Ascending aorta (tissue), 2 donors: ENCODE measurements around the gene PACC1. TPM values are rescaled to one million over a fixed set of nuclear protein-coding genes. Genes with fewer than 3 reads are reported as not detected.

ENCODE experiments used
- DNase-seq, 2 donors: peaks; one replicate each; pipeline ENCODE4 v3.0.0-alpha.2; 2019; ENCODE audit warnings: low spot score in 2 of 2
- H3K27ac ChIP-seq, 2 donors: fragments of 200-600 bp; sonication (generic); one replicate each; pipeline ENCODE4 v1.5.1; 2016 to 2017; ENCODE audit warnings: mild to moderate bottlenecking in 1 of 2
- H3K27me3 ChIP-seq: fragments of 200-600 bp; sonication (generic); one replicate; pipeline ENCODE4 v1.5.1; 2017
- H3K36me3 ChIP-seq, 2 donors: fragments of 200-600 bp; sonication (generic); one replicate each; pipeline ENCODE4 v1.5.1; 2016
- H3K4me1 ChIP-seq, 2 donors: fragments of 200-600 bp; sonication (generic); one replicate each; pipeline ENCODE4 v1.5.1; 2016 to 2017; ENCODE audit warnings: mild to moderate bottlenecking in 1 of 2
- H3K4me3 ChIP-seq, 2 donors: fragments of 200-600 bp; sonication (generic); one replicate each; pipeline ENCODE4 v1.5.1; 2016 to 2017; ENCODE audit warnings: mild to moderate bottlenecking in 1 of 2
- H3K9me3 ChIP-seq, 2 donors: fragments of 200-600 bp; sonication (generic); one replicate each; pipeline ENCODE4 v1.5.1; 2016
- intact Hi-C: fragments of 100-400 bp; cut with DNase I; formaldehyde crosslinking; loops from one replicate; pipeline ENCODE4 v1.15.1; 2023
- total RNA-seq: library from RNA; depleted of rRNA; stranded (reverse); fragments of >200 nt; gene quantifications from one replicate; pipeline ENCODE4 v1.1.0, GENCODE V29; 2016
- TF ChIP-seq, protein P1 (sequence below), 3 experiments: fragments of 200-600 bp in 2 of 3; fragments of 450-650 bp in 1 of 3; sonication (generic) in 2 of 3; IDR thresholded peaks; one replicate each; pipeline ENCODE4 v1.5.1; 2016 to 2019; ENCODE audit warnings: antibody characterized with exemption in 3 of 3, mild to moderate bottlenecking in 1 of 3, moderate library complexity in 1 of 3

The PACC1 gene
- total RNA-seq, 1 donor from 2014 or later, result 0.85 TPM

DNA sequence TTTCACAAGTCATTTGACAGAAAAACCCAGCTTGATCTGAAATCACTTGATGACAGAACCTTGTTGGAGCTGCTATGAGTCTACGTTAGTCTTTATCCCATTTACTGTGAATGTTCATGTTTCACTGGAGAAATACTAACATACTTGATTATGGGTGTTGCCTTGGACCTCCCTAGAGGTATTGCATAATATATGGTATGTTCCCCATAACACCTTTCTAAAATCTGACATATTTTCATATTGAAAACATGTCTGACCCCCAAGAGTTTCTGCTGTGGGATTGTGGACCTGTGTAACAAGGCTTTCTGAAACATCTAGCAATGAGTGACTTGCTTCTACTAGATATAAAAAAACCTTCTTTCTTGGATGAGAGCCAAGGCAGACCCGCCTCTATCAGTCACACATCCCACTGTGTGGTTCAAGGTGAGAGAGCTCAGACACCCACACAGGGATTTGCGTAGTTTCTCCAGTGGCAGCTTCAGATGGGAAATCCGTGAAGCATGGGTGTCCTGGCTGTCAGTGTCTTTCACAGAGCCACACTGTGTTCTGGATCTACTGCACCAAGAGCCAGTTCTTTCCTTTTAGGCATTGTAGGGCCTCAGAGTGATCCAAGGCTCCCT lies 22.6 kb upstream of the PACC1 start:
- DNase-seq, result no peak
- intact Hi-C loops, result no loop called here
- TF ChIP-seq, protein P1, sequence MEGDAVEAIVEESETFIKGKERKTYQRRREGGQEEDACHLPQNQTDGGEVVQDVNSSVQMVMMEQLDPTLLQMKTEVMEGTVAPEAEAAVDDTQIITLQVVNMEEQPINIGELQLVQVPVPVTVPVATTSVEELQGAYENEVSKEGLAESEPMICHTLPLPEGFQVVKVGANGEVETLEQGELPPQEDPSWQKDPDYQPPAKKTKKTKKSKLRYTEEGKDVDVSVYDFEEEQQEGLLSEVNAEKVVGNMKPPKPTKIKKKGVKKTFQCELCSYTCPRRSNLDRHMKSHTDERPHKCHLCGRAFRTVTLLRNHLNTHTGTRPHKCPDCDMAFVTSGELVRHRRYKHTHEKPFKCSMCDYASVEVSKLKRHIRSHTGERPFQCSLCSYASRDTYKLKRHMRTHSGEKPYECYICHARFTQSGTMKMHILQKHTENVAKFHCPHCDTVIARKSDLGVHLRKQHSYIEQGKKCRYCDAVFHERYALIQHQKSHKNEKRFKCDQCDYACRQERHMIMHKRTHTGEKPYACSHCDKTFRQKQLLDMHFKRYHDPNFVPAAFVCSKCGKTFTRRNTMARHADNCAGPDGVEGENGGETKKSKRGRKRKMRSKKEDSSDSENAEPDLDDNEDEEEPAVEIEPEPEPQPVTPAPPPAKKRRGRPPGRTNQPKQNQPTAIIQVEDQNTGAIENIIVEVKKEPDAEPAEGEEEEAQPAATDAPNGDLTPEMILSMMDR (IDR thresholded peaks at IDR 0.05), result no peak
- Histone ChIP-seq H3K27ac (no peak overlapping the region), H3K4me3 (no peak overlapping the region), H3K36me3 (no peaks in the 10 kb centered on the region), H3K4me1 (peaks cover 3 to 7% of the 10 kb centered on the region in 2 donors), H3K9me3 (no peaks in the 10 kb centered on the region), H3K27me3 (no peaks in the 10 kb centered on the region)

DNA sequence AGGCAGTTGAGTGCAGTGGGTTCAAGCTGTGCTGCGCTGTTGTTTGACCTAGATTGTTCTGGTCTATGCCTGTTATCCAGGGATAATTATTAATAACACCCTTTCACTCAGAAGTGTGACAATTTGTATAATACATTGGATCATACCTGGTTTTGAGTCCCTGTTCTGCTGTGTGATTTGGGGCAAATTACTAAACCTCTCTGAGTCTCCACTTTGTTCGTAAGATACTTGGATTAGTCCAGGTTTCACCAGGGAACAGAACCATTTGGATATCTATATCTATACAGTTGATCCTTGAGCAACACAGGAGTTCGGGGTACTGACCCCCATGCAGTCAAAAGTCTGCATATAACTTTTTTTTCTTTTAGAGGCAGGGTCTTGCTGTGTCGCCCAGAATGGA lies 20.3 kb upstream of the PACC1 start:
- intact Hi-C loops, result loop anchor here (5.0 kb wide), 1 partner anchor 148 kb away; the partner anchor contains the start of gene PPP2R5A
- H3K27ac ChIP-seq, result no peak overlapping the region
- H3K9me3 ChIP-seq, result no peaks in the 10 kb centered on the region
- DNase-seq, result no peak
- no peaks in the 10 kb centered on the region for H3K36me3 ChIP-seq
- peaks cover 3 to 9% of the 10 kb centered on the region in 2 donors for H3K4me1 ChIP-seq
- TF ChIP-seq, protein P1 (IDR thresholded peaks at IDR 0.05), result no peak
- H3K4me3 ChIP-seq, result no peak overlapping the region
- no peaks in the 10 kb centered on the region for H3K27me3 ChIP-seq

DNA sequence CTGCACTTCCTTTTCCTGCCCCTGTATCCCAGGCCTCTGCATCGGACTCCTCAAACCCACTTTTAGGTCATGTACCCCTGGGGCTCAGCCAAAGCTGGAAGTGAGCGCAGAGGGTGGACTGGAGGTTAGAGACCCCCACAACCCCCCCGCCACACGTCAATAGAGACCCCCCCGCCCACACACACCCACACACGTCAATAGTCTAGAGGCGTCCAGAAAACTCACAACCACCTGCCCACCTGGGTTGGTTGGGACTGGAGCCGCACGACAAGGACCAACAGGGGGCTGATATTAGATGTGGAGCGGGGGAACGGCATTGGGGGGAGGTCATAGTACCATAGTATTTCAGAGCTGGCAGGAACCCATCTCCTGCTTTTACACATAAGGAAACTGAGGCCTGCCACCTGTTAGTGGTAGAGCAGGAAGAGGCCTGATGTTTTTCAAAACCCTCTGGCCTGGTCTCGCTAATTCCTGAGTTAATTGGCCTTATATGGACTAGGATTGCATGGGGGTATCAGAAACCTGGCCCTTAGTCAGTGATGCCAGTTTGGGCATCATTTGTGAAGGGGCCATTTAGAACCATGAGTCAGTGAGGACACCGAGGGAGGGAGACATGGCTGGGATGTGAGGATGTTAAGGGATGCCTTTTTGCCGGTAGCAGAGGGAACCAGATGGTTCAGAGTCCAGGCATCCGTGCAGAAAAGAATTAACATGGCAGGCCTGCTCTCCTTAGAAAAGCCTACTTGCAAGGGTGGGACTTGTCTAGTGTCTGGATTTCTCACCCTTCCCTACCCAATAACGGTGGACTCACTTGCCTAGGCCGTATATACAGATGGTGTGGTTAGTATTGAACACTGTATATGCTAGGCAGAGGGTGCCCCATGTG lies 19.1 kb upstream of the PACC1 start:
- Histone ChIP-seq H3K36me3 (no peaks in the 10 kb centered on the region), H3K27ac (peak overlapping the region; percentile 88 to 98), H3K4me3 (peak overlapping the region; percentile 87 to 97), H3K27me3 (no peaks in the 10 kb centered on the region), H3K9me3 (no peaks in the 10 kb centered on the region), H3K4me1 (peaks cover 3 to 9% of the 10 kb centered on the region in 2 donors)
- TF ChIP-seq, protein P1 (IDR thresholded peaks at IDR 0.05), result no peak
- intact Hi-C loops, result loop anchor here (2.0 to 5.0 kb wide), 2 partner anchors 147 to 265 kb away; partner anchors contain the start of genes BATF3 and PPP2R5A
- DNase-seq, result no peak

DNA sequence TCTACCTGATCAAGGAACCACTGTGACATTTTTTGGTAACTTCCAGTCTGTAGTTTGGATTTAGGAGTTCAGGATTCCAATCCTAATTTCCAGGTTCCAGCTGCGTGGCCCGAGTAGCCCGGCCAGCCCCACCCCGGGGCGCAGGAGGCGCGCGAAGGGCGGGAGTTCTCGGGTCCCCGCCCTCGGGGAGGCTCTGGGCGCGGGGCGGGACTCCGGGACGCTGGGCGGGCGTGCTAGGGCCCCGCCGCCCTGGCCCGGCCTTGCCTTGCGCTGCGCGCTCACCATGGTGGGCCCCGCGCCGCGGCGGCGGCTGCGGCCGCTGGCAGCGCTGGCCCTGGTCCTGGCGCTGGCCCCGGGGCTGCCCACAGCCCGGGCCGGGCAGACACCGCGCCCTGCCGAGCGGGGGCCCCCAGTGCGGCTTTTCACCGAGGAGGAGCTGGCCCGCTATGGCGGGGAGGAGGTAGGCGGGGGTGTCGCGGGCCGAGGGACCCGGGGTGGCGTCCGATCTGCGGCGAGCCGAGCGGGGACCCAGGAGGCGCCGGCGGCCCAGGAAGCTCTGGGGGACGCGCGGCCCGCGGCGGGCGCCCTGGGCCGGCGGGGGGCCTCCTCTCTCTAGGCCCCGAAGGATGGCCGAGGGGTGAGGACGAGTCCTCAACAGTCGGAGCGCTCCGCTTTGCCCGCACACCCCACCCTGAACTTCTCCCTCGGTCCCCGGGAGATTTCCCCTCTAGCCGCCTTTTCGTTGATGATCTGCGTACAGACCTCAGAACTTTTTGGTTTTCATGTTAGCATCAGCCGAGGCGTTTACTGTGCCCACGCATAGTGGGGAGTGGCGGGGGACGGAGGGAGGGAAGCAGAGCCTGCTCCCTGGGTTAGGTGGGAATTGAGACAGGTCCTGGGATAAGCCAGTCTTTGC lies 18.2 kb upstream of the PACC1 start, which contains the start of gene NENF:
Gene NENF (plus strand): TSS at position 260 of the 916 bp plus-strand sequence. CDS start 24 bp downstream, at position 284.
- Histone ChIP-seq H3K27me3 (no peaks in the 10 kb centered on the region), H3K36me3 (no peaks in the 10 kb centered on the region), H3K4me1 (peaks cover 3 to 9% of the 10 kb centered on the region in 2 donors), H3K9me3 (no peaks in the 10 kb centered on the region), H3K4me3 (peak within 1 kb of the TSS; percentile 87 to 97), H3K27ac (peak within 1 kb of the TSS; percentile 88 to 98)
- TF ChIP-seq, protein P1 (IDR thresholded peaks at IDR 0.05), result peak in 1 of 3 experiments; percentile 14
- DNase-seq, result peak; percentile 50 to 92
- intact Hi-C loops, result loop anchor here (1.0 to 5.0 kb wide), 4 partner anchors 19 to 266 kb away; partner anchors contain the start of genes BATF3, PACC1 and PPP2R5A

DNA sequence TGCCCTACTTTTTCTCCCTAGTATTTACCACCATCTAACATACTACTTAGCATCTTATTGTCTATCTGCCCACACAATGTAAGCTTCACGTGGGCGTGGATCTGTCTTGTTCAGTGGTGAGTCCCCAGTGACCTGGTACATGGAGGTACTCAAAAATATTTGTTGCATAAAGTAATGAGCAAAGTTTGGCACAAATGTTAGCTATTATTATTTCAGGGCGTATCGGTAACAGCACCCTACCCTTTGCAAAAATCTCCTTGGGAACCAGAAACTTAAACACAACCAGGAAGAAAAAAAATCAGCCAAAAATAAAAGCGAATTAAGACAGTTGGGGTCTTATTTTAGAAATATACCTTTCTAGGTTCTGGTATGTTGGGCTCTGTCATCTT lies 17.6 kb upstream of the PACC1 start:
- Histone ChIP-seq H3K4me3 (peak overlapping the region; percentile 87 to 97), H3K36me3 (no peaks in the 10 kb centered on the region), H3K27me3 (no peaks in the 10 kb centered on the region), H3K27ac (peak overlapping the region; percentile 64 to 98), H3K9me3 (no peaks in the 10 kb centered on the region), H3K4me1 (peaks cover 3 to 9% of the 10 kb centered on the region in 2 donors)
- no peak for DNase-seq
- TF ChIP-seq, protein P1 (IDR thresholded peaks at IDR 0.05), result no peak
- intact Hi-C loops, result loop anchor here (1.0 to 5.0 kb wide), 4 partner anchors 18 to 267 kb away; partner anchors contain the start of genes BATF3, PACC1 and PPP2R5A
